SH-SY5Y (cell line): ENCODE measurements around the gene CECR2.

Source experiments
- GATA2 ChIP-seq: IDR thresholded peaks from 2 replicates; pipeline ENCODE4 v1.6.1; 2011; ENCODE audit warnings: mild to moderate bottlenecking, low read depth, low read length
- GATA3 ChIP-seq: IDR thresholded peaks from 2 replicates; pipeline ENCODE4 v1.6.1; 2011; ENCODE audit warnings: low read depth, mild to moderate bottlenecking, low read length, moderate library complexity

The CECR2 gene

GRCh38 chr22:17369439-17370025, at the start of gene CECR2:
Gene CECR2 (plus strand): TSS chr22:17369460. CDS start chr22:17369784, 324 bp downstream.
- TF ChIP-seq GATA2 (no peak), GATA3 (no peak)

- TF ChIP-seq GATA3 (no peak), GATA2 (no peak)
Observed at GRCh38 chr22:17319546-17319945, 49.7 kb upstream of the CECR2 start.

GRCh38 chr22:17322511-17322910, 46.7 kb upstream of the CECR2 start:
- TF ChIP-seq GATA2 (no peak), GATA3 (no peak)

GRCh38 chr22:17331690-17332089, 37.6 kb upstream of the CECR2 start:
- TF ChIP-seq GATA3 (no peak), GATA2 (no peak)

- TF ChIP-seq GATA2 (no peak), GATA3 (no peak)
Observed at GRCh38 chr22:17332109-17332800, 37.0 kb upstream of the CECR2 start.

GRCh38 chr22:17334059-17334458, 35.2 kb upstream of the CECR2 start:
- TF ChIP-seq GATA2 (no peak), GATA3 (no peak)

- no peak for TF ChIP-seq GATA3
- TF ChIP-seq GATA2: no peak
Observed at GRCh38 chr22:17334983-17335382, 34.3 kb upstream of the CECR2 start.

- TF ChIP-seq GATA2 (no peak), GATA3 (no peak)
Observed at GRCh38 chr22:17336061-17336460, 33.2 kb upstream of the CECR2 start.

- no peak for TF ChIP-seq GATA2
- no peak for TF ChIP-seq GATA3
Observed at GRCh38 chr22:17337639-17338038, 31.6 kb upstream of the CECR2 start.

GRCh38 chr22:17339095-17339693, 30.1 kb upstream of the CECR2 start:
- TF ChIP-seq GATA2 (no peak), GATA3 (no peak)

GRCh38 chr22:17342361-17342760, 26.9 kb upstream of the CECR2 start:
- no peak for TF ChIP-seq GATA3
- TF ChIP-seq GATA2: no peak

GRCh38 chr22:17343766-17344165, 25.5 kb upstream of the CECR2 start:
- TF ChIP-seq GATA3 (no peak), GATA2 (no peak)

- TF ChIP-seq GATA2 (no peak), GATA3 (no peak)
Observed at GRCh38 chr22:17346578-17346977, 22.7 kb upstream of the CECR2 start.

GRCh38 chr22:17347724-17348123, 21.5 kb upstream of the CECR2 start:
- no peak for TF ChIP-seq GATA2
- no peak for TF ChIP-seq GATA3
